Measurements from ENCODE around the gene HPSE.

- TF ChIP-seq CTCF (IDR thresholded peaks at IDR 0.05) (no peak), ZFX (IDR thresholded peaks at IDR 0.05; ENCODE audit: borderline replicate concordance) (no peak)
These were observed 1.1 kb upstream of the HPSE start for GRCh38 chr4:83335701-83336100.

Data from 22Rv1 (cell line).